Left ventricle myocardium superior (tissue), 1 donor: Measurements from ENCODE around the gene ALKAL2. TPM values are rescaled to one million over a fixed set of nuclear protein-coding genes. Genes with fewer than 3 reads are reported as not detected.

ENCODE experiments used
- ATAC-seq: fragments of 200-7000 bp; cut with Tn5 transposase; one replicate; pipeline ENCODE4 v1.9.1; 2020; ENCODE audit warnings: mild to moderate bottlenecking, moderate library complexity
- DNase-seq: peaks from one replicate; pipeline ENCODE4 v3.0.0-alpha.2; 2020
- intact Hi-C: fragments of 100-400 bp; cut with micrococcal nuclease; formaldehyde crosslinking; loops from one replicate; pipeline ENCODE4 v1.11.0; 2022
- total RNA-seq: library from RNA; stranded (reverse); fragmentation: NEBNext Ultra II Directional; extraction: Animal tissue kit (Norgen Biotek cat#: 25700); gene quantifications from one replicate; pipeline ENCODE4 v1.2.1, GENCODE V29; 2021
- donor health status: DM: no; HTN: yes; CAD: no; lungs with severe emphysema.

The ALKAL2 gene
- total RNA-seq, 1 donor from 2014 or later: 1.3 TPM

- ATAC-seq: no peak
- no peak for DNase-seq
- intact Hi-C loops: no loop called here
Observed at GRCh38 chr2:296354-296753, 8.5 kb upstream of the ALKAL2 start.

- intact Hi-C loops: no loop called here
- ATAC-seq (no peak), DNase-seq (no peak)
Observed at GRCh38 chr2:295090-295489, 7.2 kb upstream of the ALKAL2 start.

- intact Hi-C loops: no loop called here
- DNase-seq: peak; percentile 83
Observed at GRCh38 chr2:290090-290722, 2.3 kb upstream of the ALKAL2 start.

GRCh38 chr2:289362-290089, 1.6 kb upstream of the ALKAL2 start:
- intact Hi-C loops: no loop called here
- DNase-seq (peak; percentile 37), ATAC-seq (peak; percentile 67)

More at GRCh38 chr2:290090-290722, 2.3 kb upstream of the ALKAL2 start:
- ATAC-seq: peak; percentile 92

GRCh38 chr2:288758-289361, 969 bp upstream of the ALKAL2 start:
- DNase-seq (no peak), ATAC-seq (no peak)
- intact Hi-C loops: no loop called here

GRCh38 chr2:287471-287885, 413 bp downstream of the ALKAL2 start:
- ATAC-seq: peak; percentile 55
- intact Hi-C loops: no loop called here

GRCh38 chr2:286774-287392, 1.0 kb downstream of the ALKAL2 start:
- DNase-seq: no peak
- ATAC-seq: no peak
- intact Hi-C loops: no loop called here

More at GRCh38 chr2:287471-287885, 413 bp downstream of the ALKAL2 start:
- DNase-seq: peak; percentile 50

- intact Hi-C loops: no loop called here
- no peak for ATAC-seq
- no peak for DNase-seq
Observed at GRCh38 chr2:286035-286434, 1.9 kb downstream of the ALKAL2 start.

- intact Hi-C loops: no loop called here
- ATAC-seq (no peak), DNase-seq (no peak)
Observed at GRCh38 chr2:285531-285930, 2.4 kb downstream of the ALKAL2 start.

- DNase-seq: no peak
- intact Hi-C loops: no loop called here
- ATAC-seq: no peak
Observed at GRCh38 chr2:284896-285492, 2.9 kb downstream of the ALKAL2 start.

- DNase-seq (no peak), ATAC-seq (no peak)
- intact Hi-C loops: no loop called here
Observed at GRCh38 chr2:283996-284794, 3.7 kb downstream of the ALKAL2 start.

GRCh38 chr2:282371-283263, 5.3 kb downstream of the ALKAL2 start:
- DNase-seq (no peak), ATAC-seq (no peak)
- intact Hi-C loops: no loop called here

GRCh38 chr2:281381-281780, 6.5 kb downstream of the ALKAL2 start:
- intact Hi-C loops: no loop called here
- DNase-seq (no peak), ATAC-seq (no peak)

GRCh38 chr2:280650-281110, 7.2 kb downstream of the ALKAL2 start:
- intact Hi-C loops: no loop called here
- DNase-seq: no peak
- peak; percentile 73 for ATAC-seq

- intact Hi-C loops: no loop called here
- peak; percentile 47 for ATAC-seq
- no peak for DNase-seq
Observed at GRCh38 chr2:279956-280649, 7.8 kb downstream of the ALKAL2 start.

- DNase-seq (no peak), ATAC-seq (no peak)
- intact Hi-C loops: no loop called here
Observed at GRCh38 chr2:279366-279765, 8.5 kb downstream of the ALKAL2 start.

- intact Hi-C loops: no loop called here
- DNase-seq: no peak
Observed at GRCh38 chr2:278927-279320, 9.0 kb downstream of the ALKAL2 start.

More at GRCh38 chr2:278927-279320, 9.0 kb downstream of the ALKAL2 start:
- no peak for ATAC-seq
